ENCODE data around the gene HAPLN2.
A peak's percentile ranks its signal among the peaks of the same experiment; 100 is the strongest.

Gene HAPLN2

GRCh38 chr1:156658945-156659574 lies 39.8 kb downstream of the HAPLN2 start:
- no peak for DNase-seq (ENCODE audit: low read depth, low spot score)
- TF ChIP-seq CTCF (IDR thresholded peaks at IDR 0.05; ENCODE audit: insufficient read depth, low read length, missing control alignments), result no peak
- H3K4me3 ChIP-seq (ENCODE audit: low read depth, low read length), result no peak overlapping the region
- CTCF ChIA-PET, result interaction anchor here (0.6 to 13.1 kb wide), 56 partner anchors 9 to 274 kb away, joined by 3 to 506 read pairs (median 4); partner anchors contain the start of genes BCAN, CRABP2, HAPLN2 and ISG20L2
- POLR2A ChIA-PET, result interaction anchor here (0.6 kb wide), 1 partner anchor 18 kb away, joined by 4 read pairs; the partner anchor contains the start of gene NES

- no peak overlapping the region for H3K4me3 ChIP-seq (ENCODE audit: low read depth, low read length)
- ChIA-PET POLR2A (interaction anchor here (0.6 kb wide), 1 partner anchor 17 kb away, joined by 4 read pairs; the partner anchor contains the start of gene NES), CTCF (interaction anchor here (0.6 to 13.1 kb wide), 50 partner anchors 9 to 269 kb away, joined by 3 to 506 read pairs (median 4); partner anchors contain the start of genes BCAN, CRABP2, GPATCH4 and HAPLN2)
- DNase-seq (ENCODE audit: low read depth, low spot score), result no peak
- TF ChIP-seq CTCF (IDR thresholded peaks at IDR 0.05; ENCODE audit: insufficient read depth, low read length, missing control alignments), result no peak
These were observed 40.4 kb downstream of the HAPLN2 start for GRCh38 chr1:156659661-156659987.

GRCh38 chr1:156659988-156660751 lies 41.0 kb downstream of the HAPLN2 start:
- H3K4me3 ChIP-seq (ENCODE audit: low read depth, low read length), result no peak overlapping the region
- POLR2A ChIA-PET, result interaction anchor here (1.7 kb wide), 1 partner anchor 17 kb away, joined by 14 read pairs; the partner anchor contains the start of gene NES
- DNase-seq (ENCODE audit: low read depth, low spot score), result peak; percentile 77
- TF ChIP-seq CTCF (IDR thresholded peaks at IDR 0.05; ENCODE audit: insufficient read depth, low read length, missing control alignments), result peak; percentile 100
- CTCF ChIA-PET, result interaction anchor here (0.5 to 13.1 kb wide), 54 partner anchors 8 to 274 kb away, joined by 3 to 506 read pairs (median 4); partner anchors contain the start of genes BCAN, CRABP2, GPATCH4 and HAPLN2

- no peak overlapping the region for H3K4me3 ChIP-seq (ENCODE audit: low read depth, low read length)
- ChIA-PET POLR2A (interaction anchor here (0.6 to 1.7 kb wide), 4 partner anchors 16 to 80 kb away, joined by 3 to 14 read pairs (median 3); partner anchors contain the start of genes METTL25B, MRPL24 and NES), CTCF (interaction anchor here (0.5 to 13.1 kb wide), 19 partner anchors 14 to 275 kb away, joined by 3 to 506 read pairs (median 5); partner anchors contain the start of genes BCAN, CRABP2, GPATCH4 and HAPLN2)
- DNase-seq (ENCODE audit: low read depth, low spot score), result no peak
- TF ChIP-seq CTCF (IDR thresholded peaks at IDR 0.05; ENCODE audit: insufficient read depth, low read length, missing control alignments), result no peak
These were observed 41.5 kb downstream of the HAPLN2 start for GRCh38 chr1:156660752-156661112.

GRCh38 chr1:156662005-156662799 lies 43.0 kb downstream of the HAPLN2 start:
- ChIA-PET POLR2A (interaction anchor here (0.6 to 1.7 kb wide), 2 partner anchors 15 to 270 kb away, joined by 4 to 14 read pairs; partner anchors contain the start of gene NES), CTCF (interaction anchor here (1.0 to 13.1 kb wide), 12 partner anchors 15 to 276 kb away, joined by 3 to 506 read pairs (median 22); partner anchors contain the start of genes BCAN, HAPLN2, ISG20L2 and METTL25B)
- no peak for DNase-seq (ENCODE audit: low read depth, low spot score)
- H3K4me3 ChIP-seq (ENCODE audit: low read depth, low read length), result no peak overlapping the region
- no peak for TF ChIP-seq CTCF (IDR thresholded peaks at IDR 0.05; ENCODE audit: insufficient read depth, low read length, missing control alignments)
